GM18858 (cell line): ENCODE results near the gene SETD2.
"Not testable (repeated sequence)": the region's sequence is repeated elsewhere in the genome, so short reads cannot be mapped to it uniquely, and the experiment has no call there.

ENCODE experiments used
- ATAC-seq: cut with Tn5 transposase; IDR thresholded peaks from one replicate; pipeline ENCODE4 v1.9.1; 2021; ENCODE audit not compliant: unreplicated experiment

The SETD2 gene

GRCh38 chr3:47156396-47156795 lies 7.5 kb downstream of the SETD2 start:
- no peak for ATAC-seq

GRCh38 chr3:47152578-47152977 lies 11.3 kb downstream of the SETD2 start:
- ATAC-seq, result no peak

- no peak for ATAC-seq
Measured at GRCh38 chr3:47151836-47152235, 12.1 kb downstream of the SETD2 start.

GRCh38 chr3:47149339-47149933 lies 14.5 kb downstream of the SETD2 start:
- ATAC-seq, result no peak

- no peak for ATAC-seq
Measured at GRCh38 chr3:47145272-47145671, 18.6 kb downstream of the SETD2 start.

GRCh38 chr3:47143068-47143467 lies 20.8 kb downstream of the SETD2 start:
- ATAC-seq, result no peak

GRCh38 chr3:47142536-47142935 lies 21.4 kb downstream of the SETD2 start:
- not testable (repeated sequence) for ATAC-seq

GRCh38 chr3:47140973-47141461 lies 22.9 kb downstream of the SETD2 start:
- ATAC-seq, result peak; percentile 71

- ATAC-seq, result not testable (repeated sequence)
Measured at GRCh38 chr3:47140553-47140952, 23.4 kb downstream of the SETD2 start.

- no peak for ATAC-seq
Measured at GRCh38 chr3:47134311-47134710, 29.6 kb downstream of the SETD2 start.

- ATAC-seq, result no peak
Measured at GRCh38 chr3:47133641-47134040, 30.3 kb downstream of the SETD2 start.

GRCh38 chr3:47130557-47130956 lies 33.4 kb downstream of the SETD2 start:
- no peak for ATAC-seq

GRCh38 chr3:47128137-47128536 lies 35.8 kb downstream of the SETD2 start:
- no peak for ATAC-seq

GRCh38 chr3:47123857-47124256 lies 40.1 kb downstream of the SETD2 start:
- ATAC-seq, result no peak

GRCh38 chr3:47121409-47121808 lies 42.5 kb downstream of the SETD2 start:
- no peak for ATAC-seq

GRCh38 chr3:47120138-47120537 lies 43.8 kb downstream of the SETD2 start:
- no peak for ATAC-seq

GRCh38 chr3:47119387-47119786 lies 44.5 kb downstream of the SETD2 start:
- not testable (repeated sequence) for ATAC-seq

- ATAC-seq, result no peak
Measured at GRCh38 chr3:47117807-47118364, 46.0 kb downstream of the SETD2 start.

GRCh38 chr3:47115524-47115923 lies 48.4 kb downstream of the SETD2 start:
- not testable (repeated sequence) for ATAC-seq

GRCh38 chr3:47113669-47114365 lies 50.1 kb downstream of the SETD2 start:
- ATAC-seq, result no peak

GRCh38 chr3:47112997-47113396 lies 50.9 kb downstream of the SETD2 start:
- ATAC-seq, result no peak

GRCh38 chr3:47109393-47109792 lies 54.5 kb downstream of the SETD2 start:
- ATAC-seq, result no peak
